Superior temporal gyrus (tissue), 1 donor: ENCODE data around the gene SLC6A18.
"Not testable (repeated sequence)": the region's sequence is repeated elsewhere in the genome, so short reads cannot be mapped to it uniquely, and the experiment has no call there.

Source experiments
- DNase-seq: peaks from one replicate; pipeline ENCODE4 v3.0.0-alpha.2; 2016; ENCODE audit errors: extremely low spot score

SLC6A18 gene

GRCh38 chr5:1253456-1254105 lies 28.4 kb downstream of the SLC6A18 start:
- DNase-seq, result no peak

GRCh38 chr5:1254196-1254595 lies 29.0 kb downstream of the SLC6A18 start:
- DNase-seq, result no peak

GRCh38 chr5:1255081-1255561 lies 29.9 kb downstream of the SLC6A18 start:
- no peak for DNase-seq

- no peak for DNase-seq
Measured at GRCh38 chr5:1256776-1257175, 31.6 kb downstream of the SLC6A18 start.

- DNase-seq, result no peak
Measured at GRCh38 chr5:1257363-1257762, 32.2 kb downstream of the SLC6A18 start.

GRCh38 chr5:1257841-1258240 lies 32.7 kb downstream of the SLC6A18 start:
- no peak for DNase-seq

- no peak for DNase-seq
Measured at GRCh38 chr5:1259806-1260480, 34.8 kb downstream of the SLC6A18 start.

GRCh38 chr5:1261643-1262042 lies 36.5 kb downstream of the SLC6A18 start:
- DNase-seq, result no peak

- no peak for DNase-seq
Measured at GRCh38 chr5:1262381-1262780, 37.2 kb downstream of the SLC6A18 start.

- DNase-seq, result no peak
Measured at GRCh38 chr5:1264211-1264610, 39.0 kb downstream of the SLC6A18 start.

GRCh38 chr5:1265026-1265425 lies 39.8 kb downstream of the SLC6A18 start:
- no peak for DNase-seq

GRCh38 chr5:1265461-1266455 lies 40.6 kb downstream of the SLC6A18 start:
- no peak for DNase-seq

- DNase-seq, result no peak
Measured at GRCh38 chr5:1266791-1267190, 41.6 kb downstream of the SLC6A18 start.

GRCh38 chr5:1267464-1267863 lies 42.3 kb downstream of the SLC6A18 start:
- DNase-seq, result not testable (repeated sequence)

GRCh38 chr5:1268056-1268455 lies 42.9 kb downstream of the SLC6A18 start:
- DNase-seq, result no peak

GRCh38 chr5:1268666-1269065 lies 43.5 kb downstream of the SLC6A18 start:
- no peak for DNase-seq

GRCh38 chr5:1270426-1270825 lies 45.2 kb downstream of the SLC6A18 start:
- DNase-seq, result no peak

- no peak for DNase-seq
Measured at GRCh38 chr5:1270933-1271914, 46.0 kb downstream of the SLC6A18 start.

- DNase-seq, result no peak
Measured at GRCh38 chr5:1272201-1272600, 47.0 kb downstream of the SLC6A18 start.

- DNase-seq, result no peak
Measured at GRCh38 chr5:1273745-1274144, 48.6 kb downstream of the SLC6A18 start.

GRCh38 chr5:1274471-1274870 lies 49.3 kb downstream of the SLC6A18 start:
- DNase-seq, result no peak
